HepG2 (cell line): ENCODE measurements around the gene ADGRG1. TPM values are rescaled to one million over a fixed set of nuclear protein-coding genes. Genes with fewer than 3 reads are reported as not detected.

Experiments used
- BRCA1 ChIP-seq: sonication (generic); formaldehyde crosslinking; IDR thresholded peaks from 2 replicates; pipeline ENCODE4 v1.4.0; 2020; ENCODE audit warnings: missing genetic modification reagents
- GATAD1 ChIP-seq: IDR thresholded peaks from 2 replicates; pipeline ENCODE4 v1.6.1; 2016; ENCODE audit warnings: missing genetic modification reagents, missing compliant biosample characterization
- ZNF572 ChIP-seq: sonication (generic); formaldehyde crosslinking; IDR thresholded peaks from 2 replicates; pipeline ENCODE4 v1.5.1; 2020; ENCODE audit warnings: mild to moderate bottlenecking, missing genetic modification reagents
- ZNF614 ChIP-seq: IDR thresholded peaks from 2 replicates; pipeline ENCODE4 v1.6.1; 2018; ENCODE audit warnings: missing biosample characterization, missing genetic modification reagents, inconsistent platforms, borderline replicate concordance
- polyA plus RNA-seq, 8 experiments: library from polyadenylated mRNA; depleted of rRNA in 3 of 8; stranded (reverse) in 7 of 8; unstranded in 1 of 8; fragments of >200 nt; fragmentation: Illumina TruSeq in 4 of 8; extraction: Trizol in 4 of 8; gene quantifications; 2 replicates each; pipeline versions ENCODE4 v1.2.1 to v1.2.3, GENCODE V29; 2011 to 2016; ENCODE audit warnings: low read depth in 4 of 8, missing spikeins in 1 of 8, mixed read lengths in 1 of 8; ENCODE audit not compliant: insufficient read depth in 1 of 8
- total RNA-seq, 5 experiments: library from RNA; depleted of rRNA; stranded (reverse); fragments of >200 nt; fragmentation: Illumina TruSeq; extraction: Trizol; gene quantifications; 2 replicates each; pipeline ENCODE4 v1.2.3, GENCODE V29; 2016; ENCODE audit warnings: low read depth in 1 of 5
- TF ChIP-seq, protein P1 (sequence below): sonication (generic); formaldehyde crosslinking; IDR thresholded peaks from 2 replicates; pipeline ENCODE4 v1.4.0; 2020; ENCODE audit warnings: mild to moderate bottlenecking, missing genetic modification reagents, borderline replicate concordance
- TF ChIP-seq, protein P2 (sequence below): sonication (generic); formaldehyde crosslinking; IDR thresholded peaks from 2 replicates; pipeline ENCODE4 v1.4.0; 2020; ENCODE audit warnings: missing genetic modification reagents, mild to moderate bottlenecking, borderline replicate concordance
- TF ChIP-seq, protein P3 (sequence below): IDR thresholded peaks from 2 replicates; pipeline ENCODE4 v1.6.1; 2018; ENCODE audit warnings: missing genetic modification reagents, mild to moderate bottlenecking, missing compliant biosample characterization
- TF ChIP-seq, protein P4 (sequence below): sonication (generic); formaldehyde crosslinking; IDR thresholded peaks from 2 replicates; pipeline ENCODE4; 2020; ENCODE audit warnings: missing genetic modification reagents, mild to moderate bottlenecking, borderline replicate concordance
- TF ChIP-seq, protein P5 (sequence below): sonication (generic); formaldehyde crosslinking; IDR thresholded peaks from 2 replicates; pipeline ENCODE4 v1.4.0; 2020; ENCODE audit warnings: mild to moderate bottlenecking, missing genetic modification reagents

Gene ADGRG1
- total and polyA plus RNA-seq, 2 of the 13 experiments (the other 11 are each of a cell fraction or from before 2014, with no cell fraction given): 2.7 to 5.9 TPM

DNA sequence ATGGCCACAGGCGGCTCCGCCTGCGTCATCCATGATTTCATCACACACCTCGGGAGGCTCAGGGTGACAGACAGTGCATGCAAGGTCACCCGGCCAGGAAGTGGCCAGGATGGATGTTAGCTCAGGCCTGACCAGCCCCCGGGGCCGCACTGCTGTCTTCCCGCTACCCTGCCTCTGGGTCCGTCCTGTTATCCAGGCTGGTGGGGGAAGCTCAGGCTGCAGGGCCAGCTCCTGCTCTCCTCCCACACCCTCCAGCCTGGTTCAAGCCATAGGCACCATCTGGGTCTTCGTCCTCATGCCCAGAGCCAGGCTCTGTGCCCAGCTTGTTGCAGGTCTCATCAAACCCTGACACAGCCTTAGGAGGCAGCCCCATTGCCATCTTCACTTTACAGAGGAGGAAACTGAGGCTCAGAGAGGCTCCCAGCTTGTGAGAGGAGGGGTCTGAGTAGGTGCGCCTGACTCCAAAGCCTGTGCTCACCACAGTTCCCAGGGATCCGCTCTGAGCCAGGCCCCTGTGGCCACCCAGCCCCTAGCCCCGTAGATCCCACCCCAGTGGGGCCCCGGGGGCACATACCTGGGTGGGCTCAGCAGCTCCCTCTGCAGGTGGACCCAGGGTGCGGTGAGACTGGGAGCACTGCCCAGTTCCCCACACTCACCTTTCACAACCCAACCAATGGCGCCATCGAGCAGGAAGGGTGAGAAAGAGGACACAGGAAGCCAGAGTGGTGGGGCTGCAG is 39.3 kb downstream of the ADGRG1 start (continued):
- TF ChIP-seq, protein P1, sequence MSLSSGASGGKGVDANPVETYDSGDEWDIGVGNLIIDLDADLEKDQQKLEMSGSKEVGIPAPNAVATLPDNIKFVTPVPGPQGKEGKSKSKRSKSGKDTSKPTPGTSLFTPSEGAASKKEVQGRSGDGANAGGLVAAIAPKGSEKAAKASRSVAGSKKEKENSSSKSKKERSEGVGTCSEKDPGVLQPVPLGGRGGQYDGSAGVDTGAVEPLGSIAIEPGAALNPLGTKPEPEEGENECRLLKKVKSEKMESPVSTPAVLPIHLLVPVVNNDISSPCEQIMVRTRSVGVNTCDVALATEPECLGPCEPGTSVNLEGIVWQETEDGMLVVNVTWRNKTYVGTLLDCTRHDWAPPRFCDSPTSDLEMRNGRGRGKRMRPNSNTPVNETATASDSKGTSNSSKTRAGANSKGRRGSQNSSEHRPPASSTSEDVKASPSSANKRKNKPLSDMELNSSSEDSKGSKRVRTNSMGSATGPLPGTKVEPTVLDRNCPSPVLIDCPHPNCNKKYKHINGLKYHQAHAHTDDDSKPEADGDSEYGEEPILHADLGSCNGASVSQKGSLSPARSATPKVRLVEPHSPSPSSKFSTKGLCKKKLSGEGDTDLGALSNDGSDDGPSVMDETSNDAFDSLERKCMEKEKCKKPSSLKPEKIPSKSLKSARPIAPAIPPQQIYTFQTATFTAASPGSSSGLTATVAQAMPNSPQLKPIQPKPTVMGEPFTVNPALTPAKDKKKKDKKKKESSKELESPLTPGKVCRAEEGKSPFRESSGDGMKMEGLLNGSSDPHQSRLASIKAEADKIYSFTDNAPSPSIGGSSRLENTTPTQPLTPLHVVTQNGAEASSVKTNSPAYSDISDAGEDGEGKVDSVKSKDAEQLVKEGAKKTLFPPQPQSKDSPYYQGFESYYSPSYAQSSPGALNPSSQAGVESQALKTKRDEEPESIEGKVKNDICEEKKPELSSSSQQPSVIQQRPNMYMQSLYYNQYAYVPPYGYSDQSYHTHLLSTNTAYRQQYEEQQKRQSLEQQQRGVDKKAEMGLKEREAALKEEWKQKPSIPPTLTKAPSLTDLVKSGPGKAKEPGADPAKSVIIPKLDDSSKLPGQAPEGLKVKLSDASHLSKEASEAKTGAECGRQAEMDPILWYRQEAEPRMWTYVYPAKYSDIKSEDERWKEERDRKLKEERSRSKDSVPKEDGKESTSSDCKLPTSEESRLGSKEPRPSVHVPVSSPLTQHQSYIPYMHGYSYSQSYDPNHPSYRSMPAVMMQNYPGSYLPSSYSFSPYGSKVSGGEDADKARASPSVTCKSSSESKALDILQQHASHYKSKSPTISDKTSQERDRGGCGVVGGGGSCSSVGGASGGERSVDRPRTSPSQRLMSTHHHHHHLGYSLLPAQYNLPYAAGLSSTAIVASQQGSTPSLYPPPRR (CRISPR knock-in tag): peak; percentile 76
- TF ChIP-seq, protein P2, sequence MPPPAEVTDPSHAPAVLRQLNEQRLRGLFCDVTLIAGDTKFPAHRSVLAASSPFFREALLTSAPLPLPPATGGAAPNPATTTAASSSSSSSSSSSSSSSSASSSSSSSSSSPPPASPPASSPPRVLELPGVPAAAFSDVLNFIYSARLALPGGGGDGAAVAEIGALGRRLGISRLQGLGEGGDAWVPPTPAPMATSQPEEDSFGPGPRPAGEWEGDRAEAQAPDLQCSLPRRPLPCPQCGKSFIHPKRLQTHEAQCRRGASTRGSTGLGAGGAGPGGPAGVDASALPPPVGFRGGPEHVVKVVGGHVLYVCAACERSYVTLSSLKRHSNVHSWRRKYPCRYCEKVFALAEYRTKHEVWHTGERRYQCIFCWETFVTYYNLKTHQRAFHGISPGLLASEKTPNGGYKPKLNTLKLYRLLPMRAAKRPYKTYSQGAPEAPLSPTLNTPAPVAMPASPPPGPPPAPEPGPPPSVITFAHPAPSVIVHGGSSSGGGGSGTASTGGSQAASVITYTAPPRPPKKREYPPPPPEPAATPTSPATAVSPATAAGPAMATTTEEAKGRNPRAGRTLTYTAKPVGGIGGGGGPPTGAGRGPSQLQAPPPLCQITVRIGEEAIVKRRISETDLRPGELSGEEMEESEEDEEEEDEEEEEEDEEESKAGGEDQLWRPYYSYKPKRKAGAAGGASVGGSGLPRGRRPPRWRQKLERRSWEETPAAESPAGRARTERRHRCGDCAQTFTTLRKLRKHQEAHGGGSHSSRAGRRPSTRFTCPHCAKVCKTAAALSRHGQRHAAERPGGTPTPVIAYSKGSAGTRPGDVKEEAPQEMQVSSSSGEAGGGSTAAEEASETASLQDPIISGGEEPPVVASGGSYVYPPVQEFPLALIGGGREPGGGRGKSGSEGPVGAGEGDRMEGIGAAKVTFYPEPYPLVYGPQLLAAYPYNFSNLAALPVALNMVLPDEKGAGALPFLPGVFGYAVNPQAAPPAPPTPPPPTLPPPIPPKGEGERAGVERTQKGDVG (CRISPR knock-in tag): 0 out of 2 replicates have a peak, but pooled peaks have one; percentile 35
- TF ChIP-seq ZNF614 (CRISPR knock-in tag) (0 out of 2 replicates have a peak, but pooled peaks have one; percentile 25), GATAD1 (CRISPR knock-in tag) (peak; percentile 23; the same call in 1 of the 2 replicates), ZNF572 (no peak), BRCA1 (CRISPR knock-in tag) (no peak)
- TF ChIP-seq, protein P3, sequence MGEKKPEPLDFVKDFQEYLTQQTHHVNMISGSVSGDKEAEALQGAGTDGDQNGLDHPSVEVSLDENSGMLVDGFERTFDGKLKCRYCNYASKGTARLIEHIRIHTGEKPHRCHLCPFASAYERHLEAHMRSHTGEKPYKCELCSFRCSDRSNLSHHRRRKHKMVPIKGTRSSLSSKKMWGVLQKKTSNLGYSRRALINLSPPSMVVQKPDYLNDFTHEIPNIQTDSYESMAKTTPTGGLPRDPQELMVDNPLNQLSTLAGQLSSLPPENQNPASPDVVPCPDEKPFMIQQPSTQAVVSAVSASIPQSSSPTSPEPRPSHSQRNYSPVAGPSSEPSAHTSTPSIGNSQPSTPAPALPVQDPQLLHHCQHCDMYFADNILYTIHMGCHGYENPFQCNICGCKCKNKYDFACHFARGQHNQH: peak; percentile 72; the same call in 1 of the 2 replicates
- TF ChIP-seq, protein P4, sequence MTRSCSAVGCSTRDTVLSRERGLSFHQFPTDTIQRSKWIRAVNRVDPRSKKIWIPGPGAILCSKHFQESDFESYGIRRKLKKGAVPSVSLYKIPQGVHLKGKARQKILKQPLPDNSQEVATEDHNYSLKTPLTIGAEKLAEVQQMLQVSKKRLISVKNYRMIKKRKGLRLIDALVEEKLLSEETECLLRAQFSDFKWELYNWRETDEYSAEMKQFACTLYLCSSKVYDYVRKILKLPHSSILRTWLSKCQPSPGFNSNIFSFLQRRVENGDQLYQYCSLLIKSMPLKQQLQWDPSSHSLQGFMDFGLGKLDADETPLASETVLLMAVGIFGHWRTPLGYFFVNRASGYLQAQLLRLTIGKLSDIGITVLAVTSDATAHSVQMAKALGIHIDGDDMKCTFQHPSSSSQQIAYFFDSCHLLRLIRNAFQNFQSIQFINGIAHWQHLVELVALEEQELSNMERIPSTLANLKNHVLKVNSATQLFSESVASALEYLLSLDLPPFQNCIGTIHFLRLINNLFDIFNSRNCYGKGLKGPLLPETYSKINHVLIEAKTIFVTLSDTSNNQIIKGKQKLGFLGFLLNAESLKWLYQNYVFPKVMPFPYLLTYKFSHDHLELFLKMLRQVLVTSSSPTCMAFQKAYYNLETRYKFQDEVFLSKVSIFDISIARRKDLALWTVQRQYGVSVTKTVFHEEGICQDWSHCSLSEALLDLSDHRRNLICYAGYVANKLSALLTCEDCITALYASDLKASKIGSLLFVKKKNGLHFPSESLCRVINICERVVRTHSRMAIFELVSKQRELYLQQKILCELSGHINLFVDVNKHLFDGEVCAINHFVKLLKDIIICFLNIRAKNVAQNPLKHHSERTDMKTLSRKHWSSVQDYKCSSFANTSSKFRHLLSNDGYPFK (CRISPR knock-in tag): no peak
- TF ChIP-seq, protein P5, sequence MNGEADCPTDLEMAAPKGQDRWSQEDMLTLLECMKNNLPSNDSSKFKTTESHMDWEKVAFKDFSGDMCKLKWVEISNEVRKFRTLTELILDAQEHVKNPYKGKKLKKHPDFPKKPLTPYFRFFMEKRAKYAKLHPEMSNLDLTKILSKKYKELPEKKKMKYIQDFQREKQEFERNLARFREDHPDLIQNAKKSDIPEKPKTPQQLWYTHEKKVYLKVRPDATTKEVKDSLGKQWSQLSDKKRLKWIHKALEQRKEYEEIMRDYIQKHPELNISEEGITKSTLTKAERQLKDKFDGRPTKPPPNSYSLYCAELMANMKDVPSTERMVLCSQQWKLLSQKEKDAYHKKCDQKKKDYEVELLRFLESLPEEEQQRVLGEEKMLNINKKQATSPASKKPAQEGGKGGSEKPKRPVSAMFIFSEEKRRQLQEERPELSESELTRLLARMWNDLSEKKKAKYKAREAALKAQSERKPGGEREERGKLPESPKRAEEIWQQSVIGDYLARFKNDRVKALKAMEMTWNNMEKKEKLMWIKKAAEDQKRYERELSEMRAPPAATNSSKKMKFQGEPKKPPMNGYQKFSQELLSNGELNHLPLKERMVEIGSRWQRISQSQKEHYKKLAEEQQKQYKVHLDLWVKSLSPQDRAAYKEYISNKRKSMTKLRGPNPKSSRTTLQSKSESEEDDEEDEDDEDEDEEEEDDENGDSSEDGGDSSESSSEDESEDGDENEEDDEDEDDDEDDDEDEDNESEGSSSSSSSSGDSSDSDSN (CRISPR knock-in tag): peak; percentile 99
